Stimulated activated CD8-positive, alpha-beta memory T cell treated with anti-CD3 and anti-CD28 coated beads, Interleukin-7, amount 100 ng/mL, for 4 hours (primary cell): ENCODE results near the gene ALKBH6.

Source experiments
- DNase-seq, 2 donors: peaks; one replicate each; pipeline ENCODE4 v3.0.0-alpha.2; 2020; ENCODE audit warnings: low read depth in 2 of 2

The ALKBH6 gene

DNA sequence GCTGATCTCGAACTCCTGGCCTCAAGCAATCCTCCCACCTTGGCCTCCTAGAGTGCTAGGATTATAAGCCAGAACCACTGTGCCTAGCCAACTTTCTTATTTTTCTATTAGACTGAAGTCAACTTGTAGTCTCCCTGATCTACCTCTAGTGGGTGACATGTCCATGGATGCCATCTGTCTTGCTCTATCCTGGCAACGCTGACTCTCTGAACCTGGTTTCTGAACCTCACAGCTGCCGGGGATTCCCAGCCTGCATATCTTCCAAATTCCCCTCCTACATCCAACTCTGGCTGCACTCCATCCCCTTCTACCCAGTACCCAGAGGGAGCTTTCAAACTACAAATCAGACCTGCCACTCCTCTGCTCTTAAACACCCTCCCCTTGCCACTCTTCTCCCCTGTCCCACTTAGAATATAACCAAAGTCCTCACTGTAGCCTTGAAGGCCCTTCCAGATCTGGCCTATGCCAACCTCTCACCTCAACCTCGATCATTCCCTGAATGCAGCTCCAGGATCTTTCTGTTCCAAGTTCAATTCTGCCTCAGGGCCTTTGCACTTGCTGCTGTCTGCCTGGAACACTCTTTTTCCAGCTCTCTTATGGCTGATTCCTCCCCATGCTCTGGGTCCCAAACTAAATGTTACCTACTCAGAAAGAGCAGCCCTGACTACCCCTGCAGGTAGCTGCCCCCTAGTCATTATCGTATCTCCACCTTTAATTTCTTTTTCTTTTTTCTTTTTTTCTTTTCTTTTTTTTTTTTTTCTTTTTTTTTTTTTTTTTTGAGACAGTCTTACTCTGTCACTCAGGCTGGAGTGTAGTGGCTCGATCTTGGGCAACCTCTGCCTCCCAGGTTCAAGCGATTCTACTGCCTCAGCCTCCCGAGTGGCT, 16.5 kb upstream of the ALKBH6 start:
- no peak for DNase-seq

DNA sequence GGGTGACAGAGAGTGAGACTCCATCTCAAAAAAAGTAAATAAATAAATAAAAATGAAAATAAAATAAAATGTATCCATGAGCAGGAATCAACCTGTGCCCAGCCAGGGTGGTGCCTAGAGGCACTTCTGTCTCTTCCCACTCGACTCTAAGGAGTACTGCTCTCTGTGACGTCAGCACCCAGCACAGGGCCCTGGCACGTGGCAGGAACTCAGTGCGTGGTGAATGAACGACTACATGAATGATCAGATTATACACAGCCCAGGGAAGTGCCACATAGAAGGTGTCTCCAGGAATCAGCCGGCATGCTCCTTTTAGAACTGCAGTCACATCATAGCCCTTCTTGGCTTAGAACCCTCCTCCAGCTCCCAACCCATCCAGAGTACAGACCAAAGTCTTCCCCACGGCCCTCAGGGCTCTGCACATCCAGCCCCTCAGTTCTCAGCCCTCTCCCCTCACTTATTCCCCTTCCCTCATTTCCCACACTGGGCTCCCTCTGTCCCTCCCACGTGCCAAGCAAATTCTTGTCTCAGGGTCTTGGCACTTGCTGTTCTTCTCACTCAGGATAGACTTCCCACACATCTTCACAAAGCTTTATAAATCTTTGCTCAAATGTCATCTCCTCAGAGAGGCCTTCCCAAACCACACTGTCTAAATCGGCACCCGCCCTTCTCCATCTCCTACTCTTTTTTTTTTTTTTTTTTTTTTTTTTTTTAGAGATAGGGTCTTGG, 14.5 kb upstream of the ALKBH6 start:
- no peak for DNase-seq

DNA sequence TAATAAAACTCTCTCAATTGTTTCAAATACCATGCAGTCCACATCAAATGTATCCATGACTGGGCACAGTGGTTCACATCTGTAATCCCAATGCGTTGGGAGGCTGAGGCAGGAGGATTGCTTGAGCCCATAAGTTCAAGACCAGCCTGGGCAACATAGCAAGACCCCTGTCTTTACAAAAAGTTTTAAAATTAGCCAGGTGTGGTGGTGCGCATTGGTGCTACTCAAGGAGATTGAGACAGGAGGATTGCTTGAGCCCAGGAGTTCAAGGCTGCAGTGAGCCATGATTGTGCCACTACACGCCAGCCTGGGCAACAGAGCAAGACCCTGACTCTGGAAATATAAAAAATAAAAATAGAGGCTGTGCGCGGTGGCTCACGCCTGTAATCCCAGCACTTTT, 13.7 kb upstream of the ALKBH6 start:
- no peak for DNase-seq

DNA sequence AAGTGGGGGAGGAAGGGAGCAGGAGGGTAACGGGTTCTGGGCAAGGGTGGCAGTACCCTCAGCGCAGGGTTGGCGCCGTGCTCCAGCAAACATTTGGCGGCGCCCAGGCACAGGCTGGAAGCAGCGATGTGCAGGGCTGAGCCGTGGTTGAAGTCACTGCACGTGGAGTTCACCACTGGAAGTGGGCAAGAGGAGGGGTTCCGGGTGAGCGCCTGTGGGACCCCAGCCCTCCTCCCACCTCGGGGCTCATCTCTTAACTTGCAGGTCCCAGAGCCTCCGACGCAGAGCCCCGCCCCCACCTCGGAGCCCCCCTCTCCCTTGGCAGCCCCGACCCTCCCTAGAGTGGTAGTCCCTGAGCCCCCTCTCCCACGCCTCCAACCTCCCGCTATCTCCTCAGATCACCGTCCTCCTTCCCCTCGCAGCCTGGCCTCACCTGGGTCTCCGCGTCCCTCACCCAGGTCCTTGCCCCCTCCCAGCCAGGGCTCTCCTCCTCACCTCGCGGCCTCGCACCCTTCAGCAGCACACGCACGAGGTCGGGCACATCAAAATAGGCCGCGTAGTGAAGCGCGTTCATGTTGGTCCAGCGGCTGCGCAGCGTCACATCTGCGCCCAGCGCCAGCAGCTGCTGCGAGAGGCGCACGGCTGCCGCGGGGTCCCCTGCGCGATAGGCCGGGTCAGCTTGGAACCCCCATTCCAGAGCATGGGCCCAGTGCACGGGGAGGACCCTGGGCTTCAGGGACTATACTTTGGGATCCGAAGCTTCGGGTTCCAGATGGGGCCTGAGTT, 12.3 kb upstream of the ALKBH6 start:
- DNase-seq: no peak

DNA sequence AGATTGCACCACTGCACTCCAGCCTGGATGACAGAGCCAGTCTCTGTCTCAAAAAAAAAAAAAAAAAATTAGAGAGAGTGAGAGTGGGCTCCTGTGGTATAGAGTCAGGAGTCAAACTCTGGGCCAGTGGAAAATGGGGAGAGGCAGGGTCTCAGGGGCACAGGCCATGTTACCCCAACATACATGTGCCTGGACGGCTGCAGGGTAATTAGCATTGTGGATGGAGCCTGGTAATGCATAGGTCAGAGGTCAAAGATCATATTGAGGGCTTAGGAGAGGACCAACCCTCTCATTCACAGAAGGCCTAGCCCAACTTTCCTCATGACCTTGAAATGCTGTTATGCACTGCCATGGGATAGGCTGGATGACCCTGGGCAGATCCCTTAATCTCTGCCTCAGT, 11.5 kb upstream of the ALKBH6 start:
- DNase-seq: no peak

DNA sequence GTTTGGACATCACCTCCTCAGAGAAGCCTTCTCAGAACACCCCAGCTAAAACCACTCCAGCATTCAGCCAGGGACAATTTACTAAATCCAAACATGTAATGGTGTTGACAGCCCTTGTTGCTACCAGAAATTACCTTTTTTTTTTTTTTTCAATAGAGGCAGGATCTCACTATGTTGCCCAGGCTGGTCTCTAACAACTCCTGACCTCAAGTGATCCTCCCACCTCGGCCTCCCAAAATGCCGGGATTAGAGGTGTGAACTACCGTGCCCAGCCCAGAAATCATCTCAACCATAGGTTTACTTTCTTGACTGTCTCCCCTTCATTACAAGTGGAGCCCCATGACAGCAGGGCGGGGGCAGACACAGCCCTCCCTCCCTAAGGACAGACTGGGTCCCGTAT, 9.4 kb upstream of the ALKBH6 start:
- no peak for DNase-seq

DNA sequence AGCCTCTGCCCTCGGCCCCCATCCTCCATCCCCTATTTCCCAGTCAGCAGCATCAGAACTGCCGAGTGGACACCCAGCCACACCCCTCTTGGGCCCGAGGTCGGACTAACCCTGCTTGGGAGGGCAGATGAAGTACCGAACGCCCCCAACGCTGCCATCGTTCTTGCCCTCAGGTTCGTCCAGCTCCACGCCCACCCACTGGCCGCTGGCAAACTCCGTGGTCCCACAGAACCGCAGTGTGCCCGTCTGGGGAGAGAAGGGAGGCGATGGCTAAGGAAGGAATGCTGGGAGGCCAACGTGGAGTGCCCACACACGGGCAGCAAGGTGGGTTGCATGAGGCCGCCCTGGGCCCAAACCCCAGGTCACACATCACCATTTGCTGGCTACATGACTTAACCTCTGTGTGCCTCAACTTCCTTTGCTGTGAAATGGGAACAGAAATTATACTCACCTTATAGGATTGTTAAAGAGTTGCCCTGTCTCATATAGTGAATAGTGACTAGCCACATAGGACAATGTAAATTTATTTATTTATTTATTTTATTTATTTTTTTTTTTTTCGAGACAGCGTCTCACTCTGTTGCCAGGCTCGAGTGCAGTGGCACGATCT, 5.2 kb upstream of the ALKBH6 start:
- no peak for DNase-seq

DNA sequence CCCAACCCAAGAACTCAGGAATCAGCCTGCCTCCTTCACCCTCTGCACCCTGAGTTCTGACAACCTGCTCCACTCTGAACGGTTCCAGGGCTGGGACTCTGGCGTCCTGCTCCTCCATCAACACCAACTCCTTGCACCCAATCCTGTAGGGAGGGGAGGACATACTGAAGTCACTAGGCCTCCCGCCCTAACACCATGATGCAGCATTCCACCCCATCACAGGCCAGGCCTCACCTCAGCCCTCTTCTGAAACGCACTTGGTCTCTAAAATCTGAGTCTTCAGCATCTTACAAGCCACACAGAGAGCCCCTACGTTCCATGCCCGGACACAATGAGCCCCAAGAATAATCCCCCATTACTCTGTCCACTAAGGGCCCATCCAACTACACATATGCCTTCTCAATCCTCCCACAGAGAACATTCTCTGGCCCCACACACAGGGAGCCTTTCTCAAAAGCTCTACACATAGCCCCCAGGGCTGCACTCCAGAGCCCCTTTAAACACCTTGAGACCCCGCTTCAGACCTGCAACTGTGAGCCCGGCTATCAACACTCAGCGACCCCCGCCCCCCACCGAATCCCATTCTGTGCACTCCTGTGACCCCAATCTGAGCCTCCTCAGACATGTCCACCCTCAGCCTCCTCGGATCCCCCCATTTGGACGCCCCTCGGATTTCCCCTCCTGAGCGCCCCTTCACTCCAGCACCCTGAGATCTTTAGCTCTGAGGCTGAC, 567 bp downstream of the ALKBH6 start:
- DNase-seq: no peak

DNA sequence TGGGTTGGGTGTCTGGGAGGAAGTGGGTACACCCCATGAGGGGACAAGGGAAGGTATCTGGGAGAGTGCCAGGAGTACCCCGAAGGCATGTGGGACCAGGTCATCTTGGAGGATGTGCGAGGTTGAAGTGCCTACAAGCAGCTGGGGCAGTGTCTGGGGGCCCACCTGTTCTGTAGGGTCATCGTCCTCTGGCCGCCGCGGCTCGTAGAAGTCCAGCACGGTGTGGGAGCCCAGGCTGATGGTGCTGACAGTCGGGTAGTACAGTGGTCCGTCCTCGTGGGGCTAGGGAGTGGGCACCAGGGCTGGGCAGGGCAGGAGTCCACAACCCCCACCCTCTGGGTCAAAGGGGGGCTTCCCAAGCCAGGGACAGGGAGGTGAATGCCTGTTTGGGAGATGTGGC, 3.6 kb downstream of the ALKBH6 start:
- no peak for DNase-seq

DNA sequence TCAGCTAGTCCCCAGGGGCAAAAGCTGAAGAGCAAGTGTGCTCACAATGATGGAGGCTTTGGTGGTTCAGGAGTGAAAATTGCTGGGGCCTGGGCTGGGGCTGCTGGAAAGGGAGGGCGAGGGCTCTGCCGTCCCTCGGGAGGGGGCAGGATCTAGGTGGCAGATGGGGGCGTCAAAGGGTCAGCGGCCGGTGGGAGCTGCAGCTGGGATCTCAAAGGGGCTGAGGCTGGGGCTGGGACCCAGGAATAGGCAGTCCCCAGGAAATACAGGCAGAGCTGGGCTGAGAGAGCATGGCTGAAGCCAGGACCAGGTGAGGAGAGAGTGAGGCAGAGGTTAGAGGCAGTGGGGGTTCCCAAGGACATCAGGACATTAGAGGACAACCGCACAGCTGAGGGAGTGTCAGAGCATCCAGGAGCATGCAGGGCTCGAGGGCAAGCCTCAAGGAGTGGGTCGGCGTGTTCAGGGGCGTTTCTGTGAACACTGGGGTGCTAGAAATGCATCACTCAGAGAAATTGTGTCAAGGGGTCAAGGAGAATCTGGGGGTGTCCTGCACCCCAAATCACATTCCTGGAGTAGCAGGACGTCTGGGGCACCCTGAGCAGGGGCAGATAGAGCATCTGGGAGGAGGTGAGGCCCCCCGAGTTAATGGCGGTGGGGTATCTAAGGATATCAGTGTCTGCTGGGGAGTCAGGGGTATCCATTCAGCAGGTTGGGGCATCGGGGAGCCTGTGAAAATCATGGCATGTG, 4.2 kb downstream of the ALKBH6 start:
- no peak for DNase-seq

DNA sequence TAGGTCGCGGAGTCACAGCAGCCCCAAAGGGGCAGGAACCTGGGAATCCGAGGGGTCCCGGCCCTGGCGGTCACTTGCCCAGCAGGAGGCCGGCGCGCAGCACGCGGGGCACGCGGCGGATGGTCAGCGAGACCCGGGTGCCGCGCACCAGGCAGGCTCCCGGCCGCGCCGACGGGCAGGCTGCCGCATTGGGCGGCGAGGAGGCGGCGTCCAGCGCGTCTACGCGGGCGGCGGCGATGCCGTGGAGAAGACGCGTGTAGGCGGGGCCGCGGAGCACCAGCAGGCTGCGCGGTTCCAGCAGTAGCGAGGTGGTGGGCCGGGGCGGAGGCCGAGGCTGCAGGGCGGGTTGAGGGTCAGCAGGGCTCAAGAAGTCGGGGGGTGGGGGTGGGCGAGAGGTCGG, 4.8 kb downstream of the ALKBH6 start:
- DNase-seq: peak in 1 of 2 donors; percentile 32

DNA sequence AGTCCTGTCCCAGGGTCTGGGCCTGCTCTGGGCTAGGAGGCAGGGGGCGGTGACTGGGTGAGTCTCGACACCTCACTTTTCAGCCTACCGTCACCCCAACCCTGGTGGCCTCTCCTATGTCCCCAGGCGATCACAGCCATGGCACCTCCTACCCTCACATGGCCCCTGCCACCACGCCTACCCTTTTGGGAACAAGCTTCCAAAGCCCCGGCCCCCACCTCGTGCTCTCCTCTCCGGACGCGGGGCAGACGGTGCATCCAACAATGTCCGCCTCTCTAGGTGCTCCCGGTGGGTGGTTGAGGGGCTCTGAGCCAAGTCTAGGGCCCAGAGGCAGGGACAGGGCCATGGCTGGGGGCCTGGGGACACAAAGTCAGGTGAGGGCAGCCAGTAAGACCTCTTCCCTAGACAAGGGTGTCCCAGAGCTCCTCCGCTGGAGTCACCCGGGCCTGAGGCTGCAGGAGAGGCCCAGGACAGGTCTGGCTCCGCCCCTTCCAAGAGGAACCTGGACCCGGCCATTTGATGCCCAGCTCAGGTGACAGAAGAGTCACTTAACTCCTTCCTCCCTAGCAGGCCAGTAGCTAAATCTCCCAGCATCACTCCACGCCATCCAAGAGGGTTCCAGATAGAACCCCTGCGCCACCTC, 5.6 kb downstream of the ALKBH6 start, which contains the start of gene SYNE4:
SYNE4 (minus strand) TSS at position 478 of the 643 bp plus-strand sequence; CDS start at position 346, 132 bp downstream.
- no peak for DNase-seq

DNA sequence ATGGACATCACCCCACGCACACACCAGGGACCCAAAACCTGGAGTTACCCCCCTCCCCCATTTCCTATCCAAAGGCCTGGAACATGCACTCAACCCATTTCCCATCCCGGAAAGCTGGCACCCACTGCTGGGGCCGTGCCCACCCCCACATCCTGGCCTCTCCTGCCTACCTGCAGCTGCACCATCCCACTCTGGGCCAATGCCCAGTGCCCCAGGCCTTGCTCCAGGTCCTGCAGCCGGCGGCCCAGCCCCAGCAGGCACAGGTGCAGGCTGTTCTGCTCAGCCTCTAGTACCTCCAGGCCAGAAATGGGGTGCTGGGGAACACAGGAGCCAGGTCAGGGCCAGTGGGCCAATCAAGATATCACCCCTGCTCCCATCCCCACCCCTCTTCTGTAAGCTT, 7.1 kb downstream of the ALKBH6 start:
- no peak for DNase-seq

DNA sequence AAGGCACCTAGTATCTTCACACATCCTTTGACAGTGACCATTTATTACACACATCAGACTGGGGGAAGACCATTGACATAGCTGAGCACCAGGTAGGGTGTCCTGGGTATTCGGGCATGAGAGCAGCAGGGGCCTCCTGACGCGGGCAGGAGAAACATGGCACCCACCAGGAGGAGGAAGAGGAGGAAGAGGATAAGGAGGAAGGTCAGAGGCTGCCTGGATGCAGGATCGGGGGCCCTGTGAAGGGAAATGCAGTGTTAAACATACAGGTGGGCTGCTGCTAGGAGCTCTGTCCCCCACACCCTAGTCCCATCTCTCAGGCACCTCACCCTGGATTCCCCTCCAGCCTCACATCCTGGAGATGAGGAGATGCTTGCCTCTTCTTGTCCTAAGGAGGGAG, 10.7 kb downstream of the ALKBH6 start:
- no peak for DNase-seq

DNA sequence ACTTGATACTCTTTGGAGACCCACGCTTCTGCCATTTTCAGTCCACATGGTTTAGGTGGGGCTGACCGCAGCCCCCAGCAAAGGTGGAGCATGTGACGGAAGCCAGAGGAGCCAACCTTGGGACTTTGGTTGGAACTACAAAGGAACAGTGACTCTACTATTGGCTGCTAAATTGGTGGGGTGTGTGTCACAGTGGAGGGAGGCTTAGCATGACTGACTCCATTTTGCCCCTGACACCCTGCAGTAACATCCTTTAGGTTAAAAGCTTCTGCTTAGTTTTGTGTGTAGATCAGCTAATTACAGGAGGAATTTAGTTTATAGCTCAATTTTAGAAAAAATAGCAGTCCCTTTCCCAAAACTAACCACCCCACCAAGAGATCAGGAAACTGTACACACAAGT, 12.4 kb downstream of the ALKBH6 start:
- no peak for DNase-seq

DNA sequence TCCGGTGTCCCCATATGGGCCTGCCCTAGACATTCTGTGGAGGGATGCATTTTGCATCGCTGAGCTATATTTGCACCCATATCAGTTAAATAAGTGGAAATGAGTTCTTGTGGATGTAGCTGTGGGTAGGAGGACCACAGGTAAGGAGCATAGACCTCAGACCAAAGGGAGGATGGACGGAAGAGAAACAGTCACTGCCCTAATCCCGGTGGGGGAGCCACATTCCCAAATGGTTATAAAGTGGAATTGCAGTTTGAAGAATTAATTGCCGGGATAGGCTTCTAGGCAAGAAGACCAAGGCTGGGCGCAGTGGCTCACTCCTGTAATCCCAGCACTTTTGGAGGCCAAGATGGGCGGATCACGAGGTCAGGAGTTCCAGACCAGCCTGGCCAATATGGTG, 17.2 kb downstream of the ALKBH6 start:
- DNase-seq: no peak

DNA sequence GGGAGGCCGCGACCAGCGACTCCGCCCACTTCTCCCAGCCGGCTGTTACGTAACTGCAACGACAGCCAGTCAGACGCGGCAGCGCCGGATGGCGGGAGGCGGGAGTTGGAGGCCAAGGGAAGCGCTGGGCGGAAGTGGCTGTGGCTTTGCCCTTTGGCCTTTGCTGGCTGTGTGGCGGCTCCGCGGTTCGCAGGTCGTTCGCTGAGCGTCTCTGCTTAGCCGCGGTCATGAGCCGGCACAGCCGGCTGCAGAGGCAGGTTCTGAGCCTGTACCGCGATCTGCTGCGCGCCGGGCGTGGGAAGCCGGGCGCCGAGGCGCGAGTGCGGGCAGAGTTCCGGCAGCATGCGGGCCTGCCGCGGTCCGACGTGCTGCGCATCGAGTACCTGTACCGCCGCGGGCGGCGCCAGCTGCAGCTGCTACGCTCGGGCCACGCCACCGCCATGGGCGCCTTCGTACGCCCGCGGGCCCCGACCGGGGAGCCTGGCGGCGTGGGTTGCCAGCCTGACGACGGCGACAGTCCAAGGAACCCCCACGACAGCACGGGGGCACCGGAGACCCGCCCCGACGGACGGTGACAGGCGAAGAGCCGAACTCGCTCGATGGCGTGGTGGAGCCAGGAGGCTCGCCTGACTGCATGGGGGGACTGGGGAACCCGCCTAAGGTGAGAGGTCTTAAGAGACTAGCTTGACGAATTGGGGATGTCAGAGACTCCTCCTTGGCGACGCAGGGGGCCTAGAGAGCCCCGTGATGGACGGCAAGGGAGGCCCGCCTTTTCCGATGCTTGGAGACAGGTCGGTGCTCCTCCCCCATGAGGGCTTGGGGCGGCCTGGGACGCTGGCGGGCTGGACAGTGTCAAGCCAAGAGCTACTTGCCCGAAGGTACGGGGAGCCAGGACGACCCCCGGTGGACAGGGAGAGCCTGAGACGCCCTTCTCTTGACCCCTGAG, 18.7 kb downstream of the ALKBH6 start, which contains the start of gene SDHAF1:
SDHAF1 (plus strand) TSS at position 141 of the 946 bp plus-strand sequence; CDS start at position 228, 87 bp downstream.
- DNase-seq: peak; percentile 90 to 93

DNA sequence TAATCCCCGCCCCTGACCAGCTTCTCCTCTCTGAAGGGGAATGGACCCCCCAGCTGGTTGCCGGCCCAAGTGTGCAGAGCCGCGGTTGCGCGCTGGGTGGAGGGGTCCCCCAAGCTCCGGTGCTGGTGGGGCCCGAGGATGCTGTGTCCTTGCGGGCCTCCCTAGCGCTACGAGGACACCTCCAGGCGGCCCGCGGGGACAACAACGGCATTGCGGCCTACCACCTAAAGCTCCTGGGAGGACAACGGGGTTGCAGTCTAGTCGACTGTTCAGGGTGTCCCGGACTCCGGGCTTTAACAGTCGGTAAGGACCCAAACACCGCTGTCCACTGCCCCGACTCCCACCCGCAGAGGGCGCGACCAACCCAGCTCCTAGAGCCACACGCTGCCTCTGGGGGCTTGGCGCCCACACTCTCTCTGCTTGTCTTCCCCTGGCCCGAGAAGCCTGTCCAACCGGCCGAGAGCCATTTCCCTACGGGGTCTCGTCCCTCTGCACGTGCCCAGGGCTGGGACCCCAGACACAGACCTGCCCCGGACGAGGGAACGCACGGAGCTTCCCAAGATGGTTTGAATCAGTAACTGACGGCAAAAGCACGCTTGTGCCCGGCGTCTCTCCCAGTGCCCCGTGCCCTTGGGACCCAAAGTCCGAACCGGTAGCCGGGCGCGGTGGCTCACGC, 20.0 kb downstream of the ALKBH6 start:
- DNase-seq: no peak
